Breast epithelium (tissue), 4 donors: ENCODE measurements around the gene KLHL26. TPM values are rescaled to one million over a fixed set of nuclear protein-coding genes. Genes with fewer than 3 reads are reported as not detected.

ENCODE experiments used
- DNase-seq, 2 donors: peaks; one replicate each; pipeline ENCODE4 v3.0.0-alpha.2; 2019; ENCODE audit warnings: low spot score in 2 of 2
- H3K27ac ChIP-seq, 2 donors: fragments of 200-600 bp; sonication (generic) in 1 of 2; one replicate each; pipeline ENCODE4 v1.5.1; 2016 to 2019; ENCODE audit warnings: mild to moderate bottlenecking in 1 of 2
- H3K27me3 ChIP-seq, 2 donors: fragments of 200-600 bp; sonication (generic) in 1 of 2; one replicate each; pipeline versions ENCODE4 v1.5.1 to v1.6.0; 2017 to 2019; ENCODE audit warnings: control low read depth in 1 of 2, mild to moderate bottlenecking in 1 of 2
- H3K36me3 ChIP-seq: fragments of 200-600 bp; one replicate; pipeline ENCODE4 v1.5.1; 2019
- H3K4me1 ChIP-seq, 2 donors: fragments of 200-600 bp; sonication (generic); one replicate each; pipeline ENCODE4 v1.5.1; 2016 to 2019; ENCODE audit warnings: control low read depth in 1 of 2
- H3K4me3 ChIP-seq, 3 donors: fragments of 200-600 bp; sonication (generic); 1 replicate in 2 of 3; 2 replicates in 1 of 3; pipeline ENCODE4 v1.5.1; 2016 to 2019; ENCODE audit warnings: mild to moderate bottlenecking in 3 of 3, moderate library complexity in 2 of 3
- H3K9me3 ChIP-seq, 2 donors: fragments of 200-600 bp; sonication (generic) in 1 of 2; one replicate each; pipeline ENCODE4 v1.5.1; 2016 to 2019; ENCODE audit warnings: control low read depth in 1 of 2
- CTCF ChIP-seq, 3 donors: fragments of 450-650 bp; IDR thresholded peaks; one replicate each; pipeline ENCODE4 v1.5.1; 2016 to 2017; ENCODE audit warnings: antibody characterized with exemption in 3 of 3, mild to moderate bottlenecking in 3 of 3, moderate library complexity in 3 of 3
- POLR2A ChIP-seq: fragments of 450-650 bp; IDR thresholded peaks from one replicate; pipeline ENCODE4 v1.6.1; 2016; ENCODE audit warnings: antibody characterized with exemption, mild to moderate bottlenecking, moderate library complexity
- POLR2AphosphoS5 ChIP-seq, 3 donors: sonication (generic); formaldehyde crosslinking; IDR thresholded peaks; one replicate each; pipeline ENCODE4 v1.6.1; 2017; ENCODE audit warnings: antibody characterized with exemption in 3 of 3
- intact Hi-C: fragments of 100-400 bp; cut with DNase I; formaldehyde crosslinking; loops from one replicate; pipeline ENCODE4 v1.15.1; 2023; ENCODE audit warnings: low total_unique reads
- total RNA-seq, 3 donors: library from RNA; depleted of rRNA; stranded (reverse); fragments of >200 nt; gene quantifications; one replicate each; pipeline ENCODE4 v1.1.0, GENCODE V29; 2016

Gene KLHL26
- total RNA-seq, 3 donors from 2014 or later = 7.0 to 18.1 (median 14.7) TPM

- intact Hi-C loops = loop anchor here (5.0 kb wide), 1 partner anchor 1362 kb away; no protein-coding TSS in a partner anchor
- H3K36me3 ChIP-seq = no peaks in the 10 kb centered on the region
- no peaks in the 10 kb centered on the region for H3K9me3 ChIP-seq
- H3K27ac ChIP-seq = no peak overlapping the region
- peak overlapping the region in 2 of 3 donors; percentile 56 to 88 for H3K4me3 ChIP-seq
- peaks cover 0 to 6% of the 10 kb centered on the region in 2 donors for H3K4me1 ChIP-seq
- no peak for DNase-seq
- no peaks in the 10 kb centered on the region for H3K27me3 ChIP-seq
- TF ChIP-seq POLR2AphosphoS5 (IDR thresholded peaks at IDR 0.05) (no peak), POLR2A (no peak), CTCF (IDR thresholded peaks at IDR 0.05) (no peak)
Measured at GRCh38 chr19:18684642-18684993, 47.8 kb downstream of the KLHL26 start.

GRCh38 chr19:18685597-18686190, 48.9 kb downstream of the KLHL26 start:
- H3K27me3 ChIP-seq = no peaks in the 10 kb centered on the region
- intact Hi-C loops = no loop called here
- H3K36me3 ChIP-seq = no peaks in the 10 kb centered on the region
- no peak overlapping the region for H3K4me3 ChIP-seq
- no peak overlapping the region for H3K27ac ChIP-seq
- DNase-seq = no peak
- H3K9me3 ChIP-seq = no peaks in the 10 kb centered on the region
- peaks cover 0 to 6% of the 10 kb centered on the region in 2 donors for H3K4me1 ChIP-seq
- no peak for TF ChIP-seq POLR2A
- no peak for TF ChIP-seq CTCF (IDR thresholded peaks at IDR 0.05)
- no peak for TF ChIP-seq POLR2AphosphoS5 (IDR thresholded peaks at IDR 0.05)

- H3K36me3 ChIP-seq = no peaks in the 10 kb centered on the region
- no peak overlapping the region for H3K27ac ChIP-seq
- intact Hi-C loops = no loop called here
- no peaks in the 10 kb centered on the region for H3K9me3 ChIP-seq
- peaks cover 0 to 6% of the 10 kb centered on the region in 2 donors for H3K4me1 ChIP-seq
- no peak for DNase-seq
- TF ChIP-seq POLR2AphosphoS5 (IDR thresholded peaks at IDR 0.05) (no peak), CTCF (IDR thresholded peaks at IDR 0.05) (no peak), POLR2A (no peak)
- H3K27me3 ChIP-seq = no peaks in the 10 kb centered on the region
- H3K4me3 ChIP-seq = no peak overlapping the region
Measured at GRCh38 chr19:18687740-18688465, 51.1 kb downstream of the KLHL26 start.

GRCh38 chr19:18696023-18696422, 59.2 kb downstream of the KLHL26 start:
- H3K36me3 ChIP-seq = no peaks in the 10 kb centered on the region
- H3K27ac ChIP-seq = no peak overlapping the region
- peaks cover 0 to 5% of the 10 kb centered on the region in 2 donors for H3K4me1 ChIP-seq
- TF ChIP-seq POLR2A (no peak), CTCF (IDR thresholded peaks at IDR 0.05) (no peak), POLR2AphosphoS5 (IDR thresholded peaks at IDR 0.05) (no peak)
- H3K9me3 ChIP-seq = no peaks in the 10 kb centered on the region
- no peak for DNase-seq
- no peak overlapping the region for H3K4me3 ChIP-seq
- H3K27me3 ChIP-seq = no peaks in the 10 kb centered on the region
- intact Hi-C loops = no loop called here

GRCh38 chr19:18697680-18698079, 60.9 kb downstream of the KLHL26 start:
- intact Hi-C loops = no loop called here
- no peaks in the 10 kb centered on the region for H3K36me3 ChIP-seq
- no peak for DNase-seq
- H3K9me3 ChIP-seq = no peaks in the 10 kb centered on the region
- peaks cover 0 to 5% of the 10 kb centered on the region in 2 donors for H3K4me1 ChIP-seq
- no peak overlapping the region for H3K27ac ChIP-seq
- no peak overlapping the region for H3K4me3 ChIP-seq
- no peak for TF ChIP-seq POLR2A
- no peak for TF ChIP-seq CTCF (IDR thresholded peaks at IDR 0.05)
- TF ChIP-seq POLR2AphosphoS5 (IDR thresholded peaks at IDR 0.05) = no peak
- H3K27me3 ChIP-seq = no peaks in the 10 kb centered on the region
